Measurements from ENCODE around the gene ZDHHC11B.
"Not testable (repeated sequence)": the region's sequence is repeated elsewhere in the genome, so short reads cannot be mapped to it uniquely, and the experiment has no call there.

- not testable (repeated sequence) for TF ChIP-seq FOXA1 (IDR thresholded peaks at IDR 0.05); SUZ12 (IDR thresholded peaks at IDR 0.05); NFRKB (IDR thresholded peaks at IDR 0.05); ZNF384 (IDR thresholded peaks at IDR 0.05); ARNT (IDR thresholded peaks at IDR 0.05); SP1 (IDR thresholded peaks at IDR 0.05); ELF4 (IDR thresholded peaks at IDR 0.05); TARDBP (IDR thresholded peaks at IDR 0.05); FOXK2 (IDR thresholded peaks at IDR 0.05); BHLHE40 (IDR thresholded peaks at IDR 0.05; ENCODE audit: borderline replicate concordance); HDGF (IDR thresholded peaks at IDR 0.05; ENCODE audit: borderline replicate concordance); FOXM1 (IDR thresholded peaks at IDR 0.05; ENCODE audit: borderline replicate concordance); LEF1 (IDR thresholded peaks at IDR 0.05; ENCODE audit: borderline replicate concordance); CTBP1 (IDR thresholded peaks at IDR 0.05; ENCODE audit: borderline replicate concordance)
Observed at GRCh38 chr5:696753-697702, 87.5 kb downstream of the ZDHHC11B start.

All from HEK293T (cell line).